GM12864 (cell line): ENCODE results near the gene HLCS.

Experiments used
- DNase-seq: peaks from one replicate; pipeline ENCODE4 v3.0.0-alpha.2; 2011; ENCODE audit warnings: low read depth
- H3K4me3 ChIP-seq: 2 replicates; pipeline ENCODE4 v1.5.1; 2011; ENCODE audit warnings: mild to moderate bottlenecking, low read depth, low read length, control low read depth
- TF ChIP-seq, protein P1 (sequence below): IDR thresholded peaks from 2 replicates; pipeline ENCODE4 v1.5.1; 2011; ENCODE audit warnings: low read depth, mild to moderate bottlenecking, moderate library complexity, low read length, control low read depth, inconsistent platforms; ENCODE audit errors: missing control alignments

Gene HLCS

DNA sequence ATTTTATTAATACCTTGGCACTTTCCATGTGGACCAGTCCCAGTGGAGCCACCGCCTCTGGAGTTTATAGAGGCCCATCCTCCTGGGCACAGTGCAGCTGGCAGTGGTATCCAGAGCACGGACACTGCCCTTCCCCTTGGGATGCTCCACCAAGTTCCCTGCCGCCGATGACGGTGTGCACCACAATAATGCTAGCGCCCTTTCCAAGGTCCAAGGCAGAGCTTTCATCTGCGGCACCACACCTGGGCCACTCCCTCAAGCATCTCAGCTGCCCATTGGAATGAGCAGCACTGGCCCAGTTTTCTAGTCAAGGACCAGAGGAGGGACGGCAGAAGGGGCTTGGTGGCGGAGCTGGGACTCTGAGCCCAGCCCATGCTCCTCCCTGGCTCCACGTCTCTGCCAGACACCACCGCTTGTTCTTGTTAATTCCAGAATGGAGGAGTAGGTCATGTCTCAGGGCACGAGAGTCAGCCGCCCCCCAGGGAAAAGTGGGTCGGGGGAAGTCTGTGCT is 243.0 kb downstream of the HLCS start:
- no peak overlapping the region for H3K4me3 ChIP-seq
- DNase-seq, result no peak
- TF ChIP-seq, protein P1, sequence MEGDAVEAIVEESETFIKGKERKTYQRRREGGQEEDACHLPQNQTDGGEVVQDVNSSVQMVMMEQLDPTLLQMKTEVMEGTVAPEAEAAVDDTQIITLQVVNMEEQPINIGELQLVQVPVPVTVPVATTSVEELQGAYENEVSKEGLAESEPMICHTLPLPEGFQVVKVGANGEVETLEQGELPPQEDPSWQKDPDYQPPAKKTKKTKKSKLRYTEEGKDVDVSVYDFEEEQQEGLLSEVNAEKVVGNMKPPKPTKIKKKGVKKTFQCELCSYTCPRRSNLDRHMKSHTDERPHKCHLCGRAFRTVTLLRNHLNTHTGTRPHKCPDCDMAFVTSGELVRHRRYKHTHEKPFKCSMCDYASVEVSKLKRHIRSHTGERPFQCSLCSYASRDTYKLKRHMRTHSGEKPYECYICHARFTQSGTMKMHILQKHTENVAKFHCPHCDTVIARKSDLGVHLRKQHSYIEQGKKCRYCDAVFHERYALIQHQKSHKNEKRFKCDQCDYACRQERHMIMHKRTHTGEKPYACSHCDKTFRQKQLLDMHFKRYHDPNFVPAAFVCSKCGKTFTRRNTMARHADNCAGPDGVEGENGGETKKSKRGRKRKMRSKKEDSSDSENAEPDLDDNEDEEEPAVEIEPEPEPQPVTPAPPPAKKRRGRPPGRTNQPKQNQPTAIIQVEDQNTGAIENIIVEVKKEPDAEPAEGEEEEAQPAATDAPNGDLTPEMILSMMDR, result no peak

DNA sequence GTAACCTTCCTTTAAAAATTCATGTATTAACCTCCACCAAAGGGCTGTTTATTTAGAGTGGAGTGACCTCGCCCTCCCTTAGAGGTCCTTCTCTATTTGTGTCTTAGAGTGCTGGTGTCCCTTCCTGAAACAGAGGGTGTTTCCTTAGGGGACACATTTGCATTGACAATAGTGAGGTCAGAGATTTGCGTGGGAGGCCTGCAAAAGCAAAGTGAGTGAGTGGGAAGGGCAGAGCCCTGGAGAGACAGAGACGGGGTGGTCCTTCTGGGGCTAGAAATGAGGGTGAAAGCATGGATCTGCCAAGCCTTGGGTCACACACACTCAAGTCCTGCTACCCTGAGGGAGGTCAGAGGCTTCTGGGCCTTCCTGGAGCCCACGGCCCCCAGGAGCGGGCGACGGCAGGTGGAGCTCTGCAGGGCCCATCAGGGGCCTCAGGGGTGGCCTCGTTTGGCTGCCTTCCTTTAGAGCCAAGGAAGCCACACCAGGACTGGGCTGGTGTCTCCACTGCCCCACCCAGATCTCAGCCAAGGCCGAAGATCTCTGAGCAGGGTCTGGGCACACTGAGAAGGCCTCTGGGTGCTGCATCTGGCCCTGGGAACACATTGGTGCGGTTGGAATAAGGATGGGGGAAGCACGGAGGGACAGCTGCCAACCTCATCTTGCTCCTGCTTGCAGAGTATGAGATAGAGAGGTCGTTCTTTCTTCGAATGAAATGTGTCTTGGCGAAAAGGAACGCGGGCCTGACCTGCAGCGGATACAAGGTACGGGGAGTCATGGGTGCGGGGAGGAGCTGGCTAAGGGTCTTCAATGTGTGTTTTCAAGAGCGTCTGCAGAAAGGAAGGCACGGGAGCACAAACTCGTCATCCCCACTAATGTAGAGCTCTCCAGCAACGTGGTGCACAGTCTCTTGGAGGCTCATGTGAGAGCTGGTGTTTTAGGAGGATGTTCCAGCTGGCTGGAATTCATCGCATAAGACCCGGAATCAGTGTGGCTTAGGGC is 243.8 kb downstream of the HLCS start:
- no peak overlapping the region for H3K4me3 ChIP-seq
- DNase-seq, result no peak

DNA sequence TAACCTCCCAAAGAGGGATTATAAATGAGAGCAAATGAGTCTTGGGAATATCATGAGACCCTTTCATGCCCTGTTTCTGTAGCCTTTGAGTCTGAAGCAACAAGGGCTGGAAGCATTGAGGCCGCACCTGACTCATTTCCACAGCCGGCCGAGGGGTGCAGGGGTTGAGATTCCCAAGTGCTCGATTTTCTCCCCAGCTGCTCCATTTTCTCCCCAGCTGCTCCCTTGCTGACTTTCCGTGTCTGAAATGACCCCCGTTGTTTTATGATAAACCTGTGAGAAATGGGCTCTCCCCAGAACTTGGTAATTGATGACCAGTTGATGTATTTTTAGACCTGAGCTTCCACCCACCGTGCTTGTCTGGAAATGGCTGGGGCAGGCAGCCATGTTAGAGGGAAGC is 244.7 kb downstream of the HLCS start:
- TF ChIP-seq, protein P1, result no peak
- DNase-seq, result no peak
- H3K4me3 ChIP-seq, result no peak overlapping the region

More for the DNA sequence above, 243.8 kb downstream of the HLCS start:
- TF ChIP-seq, protein P1, result no peak

DNA sequence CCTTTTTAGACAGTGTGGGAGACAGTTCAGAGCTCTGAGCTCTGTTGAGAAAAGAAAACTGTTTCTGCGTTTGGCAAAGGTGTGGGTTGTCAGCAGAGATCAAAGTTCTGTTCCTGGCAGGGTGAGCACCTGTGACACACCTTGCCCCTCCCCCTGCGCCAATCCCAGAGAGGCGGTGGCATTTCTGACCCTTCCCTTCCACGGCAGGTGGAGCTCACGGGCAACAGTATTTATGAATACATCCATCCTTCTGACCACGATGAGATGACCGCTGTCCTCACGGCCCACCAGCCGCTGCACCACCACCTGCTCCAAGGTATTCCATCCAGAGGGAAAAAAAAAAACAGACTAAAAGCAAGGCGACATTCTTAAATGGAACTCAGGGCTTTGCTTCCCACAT is 246.9 kb downstream of the HLCS start:
- DNase-seq, result no peak
- TF ChIP-seq, protein P1, result no peak
- no peak overlapping the region for H3K4me3 ChIP-seq

DNA sequence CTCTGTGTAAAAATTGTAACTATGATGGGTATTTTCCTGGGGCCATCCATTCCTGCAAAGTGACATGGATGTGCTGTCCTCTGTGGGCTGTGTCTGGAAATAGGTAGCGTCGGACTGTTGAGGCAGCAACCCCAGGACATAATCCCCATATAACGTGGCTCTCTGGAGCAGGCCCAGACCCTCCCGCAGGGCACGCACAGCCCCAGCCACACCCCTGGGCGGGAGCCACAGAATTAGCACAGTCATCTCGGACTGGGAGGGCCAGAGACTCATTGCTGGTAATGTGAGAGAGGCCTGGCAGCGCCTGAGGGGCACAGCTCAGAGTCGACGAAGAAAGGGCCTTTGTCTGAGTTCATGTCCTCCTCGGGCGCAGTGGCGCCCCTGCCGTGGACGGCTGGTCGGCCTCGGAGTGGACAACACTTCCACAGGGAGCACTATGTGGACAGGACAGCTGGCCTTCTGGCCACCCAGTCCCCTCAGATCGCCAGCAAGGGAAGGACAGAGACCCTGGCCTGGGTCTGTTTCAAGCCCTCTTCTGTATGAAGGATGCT is 247.4 kb downstream of the HLCS start:
- no peak for DNase-seq
- H3K4me3 ChIP-seq, result no peak overlapping the region
- TF ChIP-seq, protein P1, result no peak

DNA sequence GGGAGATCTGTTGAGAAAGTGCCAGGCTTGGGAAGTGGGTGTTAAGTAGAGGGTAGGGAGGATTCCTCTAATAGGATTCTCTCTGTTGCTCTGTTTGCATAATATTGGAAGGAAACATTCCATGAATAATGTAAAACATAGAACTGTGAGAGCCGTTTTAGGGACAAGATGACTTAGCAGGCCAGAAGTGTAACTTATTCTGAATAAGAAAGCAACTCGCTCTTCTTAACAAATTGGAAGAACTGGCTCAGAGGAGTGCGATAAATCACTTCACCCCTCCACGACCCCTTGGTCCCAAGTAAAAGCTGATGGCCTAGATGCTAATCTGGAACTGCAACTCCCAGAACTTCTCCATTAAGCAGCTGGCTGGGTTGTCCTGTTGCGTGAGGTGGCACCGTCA is 248.5 kb downstream of the HLCS start:
- TF ChIP-seq, protein P1, result no peak
- H3K4me3 ChIP-seq, result no peak overlapping the region
- no peak for DNase-seq
